HFFc6 (cell line): Measurements from ENCODE around the gene MSI2. TPM values are rescaled to one million over a fixed set of nuclear protein-coding genes. Genes with fewer than 3 reads are reported as not detected.

ENCODE experiments used
- DNase-seq: peaks from one replicate; pipeline ENCODE4 v3.0.0-alpha.2; 2018
- H3K27ac Mint-ChIP-seq: 2 replicates; pipeline ENCODE4 v1.8.0; 2020; ENCODE audit warnings: mild to moderate bottlenecking, mixed read lengths
- H3K27me3 Mint-ChIP-seq: 2 replicates; pipeline ENCODE4 v1.8.0; 2021; ENCODE audit warnings: mild to moderate bottlenecking, moderate library complexity, mixed read lengths; ENCODE audit not compliant: insufficient read depth
- H3K36me3 Mint-ChIP-seq: 2 replicates; pipeline ENCODE4 v1.8.0; 2021; ENCODE audit warnings: low read depth, mixed read lengths
- H3K4me1 Mint-ChIP-seq: 2 replicates; pipeline ENCODE4 v1.8.0; 2020; ENCODE audit warnings: low read depth, mixed read lengths
- H3K4me3 Mint-ChIP-seq: 2 replicates; pipeline ENCODE4 v1.8.0; 2020; ENCODE audit warnings: mild to moderate bottlenecking, moderate library complexity, mixed read lengths
- H3K9me3 Mint-ChIP-seq: 2 replicates; pipeline ENCODE4 v1.8.0; 2020; ENCODE audit warnings: mild to moderate bottlenecking, mixed read lengths
- CTCF ChIP-seq: fragments of 200-600 bp; sonication (generic); IDR thresholded peaks from 2 replicates; pipeline ENCODE4 v1.5.0; 2021; ENCODE audit warnings: antibody characterized with exemption, mild to moderate bottlenecking
- total RNA-seq, 6 experiments: library from RNA; stranded (reverse); fragmentation: NEBNext Ultra II Directional; extraction: Animal tissue kit (Norgen Biotek cat#: 25700); gene quantifications; 2 replicates in 1 of 6; 3 replicates in 5 of 6; pipeline ENCODE4 v1.2.3, GENCODE V29; 2021

The MSI2 gene
- total RNA-seq, 6 experiments from 2014 or later: 53.5 to 71.7 (median 55.0) TPM

- TF ChIP-seq CTCF: no peak
- no peak overlapping the region for H3K4me3 Mint-ChIP-seq
- peaks cover 45% of the 10 kb centered on the region for H3K4me1 Mint-ChIP-seq
- no peaks in the 10 kb centered on the region for H3K36me3 Mint-ChIP-seq
- no peaks in the 10 kb centered on the region for H3K9me3 Mint-ChIP-seq
- DNase-seq: no peak
- H3K27me3 Mint-ChIP-seq: peaks cover 2% of the 10 kb centered on the region; the same call in 1 of the 2 replicates
- no peak overlapping the region for H3K27ac Mint-ChIP-seq
Observed at GRCh38 chr17:57560319-57560705, 304.0 kb downstream of the MSI2 start.

GRCh38 chr17:57561072-57561861 is 304.9 kb downstream of the MSI2 start:
- Mint-ChIP-seq H3K27me3 (peaks cover 2% of the 10 kb centered on the region; the same call in 1 of the 2 replicates), H3K36me3 (no peaks in the 10 kb centered on the region), H3K9me3 (no peaks in the 10 kb centered on the region), H3K4me3 (no peak overlapping the region), H3K4me1 (peaks cover 36% of the 10 kb centered on the region), H3K27ac (no peak overlapping the region)
- TF ChIP-seq CTCF: no peak
- DNase-seq: no peak

- no peak for DNase-seq
- H3K4me3 Mint-ChIP-seq: no peak overlapping the region
- H3K27me3 Mint-ChIP-seq: peaks cover 2% of the 10 kb centered on the region; the same call in 1 of the 2 replicates
- peaks cover 26% of the 10 kb centered on the region for H3K4me1 Mint-ChIP-seq
- H3K27ac Mint-ChIP-seq: no peak overlapping the region
- no peaks in the 10 kb centered on the region for H3K36me3 Mint-ChIP-seq
- no peak for TF ChIP-seq CTCF
- H3K9me3 Mint-ChIP-seq: no peaks in the 10 kb centered on the region
Observed at GRCh38 chr17:57562184-57562698, 305.9 kb downstream of the MSI2 start.

- no peaks in the 10 kb centered on the region for H3K9me3 Mint-ChIP-seq
- no peak overlapping the region for H3K4me3 Mint-ChIP-seq
- no peaks in the 10 kb centered on the region for H3K36me3 Mint-ChIP-seq
- H3K4me1 Mint-ChIP-seq: peaks cover 12% of the 10 kb centered on the region; the same call in 1 of the 2 replicates
- TF ChIP-seq CTCF: no peak
- H3K27me3 Mint-ChIP-seq: peaks cover 2% of the 10 kb centered on the region; the same call in 1 of the 2 replicates
- H3K27ac Mint-ChIP-seq: no peak overlapping the region
- no peak for DNase-seq
Observed at GRCh38 chr17:57563958-57564357, 307.6 kb downstream of the MSI2 start.

GRCh38 chr17:57565176-57565575 is 308.9 kb downstream of the MSI2 start:
- Mint-ChIP-seq H3K27ac (no peak overlapping the region), H3K4me1 (peaks cover 23% of the 10 kb centered on the region), H3K27me3 (peaks cover 4% of the 10 kb centered on the region; the same call in 1 of the 2 replicates), H3K9me3 (no peaks in the 10 kb centered on the region), H3K4me3 (no peak overlapping the region), H3K36me3 (no peaks in the 10 kb centered on the region)
- no peak for TF ChIP-seq CTCF
- DNase-seq: no peak
